ENCODE data around the gene ZNF598.
A peak's percentile ranks its signal among the peaks of the same experiment; 100 is the strongest.

The ZNF598 gene

GRCh38 chr16:1979271-1980029, 30.2 kb downstream of the ZNF598 start:
- intact Hi-C loops (cut with micrococcal nuclease): no loop called here
- peaks cover 17% of the 10 kb centered on the region for H3K4me1 Mint-ChIP-seq (ENCODE audit: low read depth)
- H3K4me3 Mint-ChIP-seq: no peak overlapping the region
- H3K27me3 Mint-ChIP-seq: peaks cover 62% of the 10 kb centered on the region
- no peak overlapping the region for H3K27ac Mint-ChIP-seq
- H3K9me3 Mint-ChIP-seq: no peaks in the 10 kb centered on the region
- peaks cover 52% of the 10 kb centered on the region for H3K36me3 Mint-ChIP-seq (ENCODE audit: low read depth)

- no peaks in the 10 kb centered on the region for H3K9me3 Mint-ChIP-seq
- no peak overlapping the region for H3K4me3 Mint-ChIP-seq
- peaks cover 22% of the 10 kb centered on the region for H3K4me1 Mint-ChIP-seq (ENCODE audit: low read depth)
- intact Hi-C loops (cut with micrococcal nuclease): no loop called here
- peaks cover 60% of the 10 kb centered on the region for H3K36me3 Mint-ChIP-seq (ENCODE audit: low read depth)
- no peak overlapping the region for H3K27ac Mint-ChIP-seq
- peaks cover 62% of the 10 kb centered on the region for H3K27me3 Mint-ChIP-seq
These were observed 31.0 kb downstream of the ZNF598 start for GRCh38 chr16:1978476-1979120.

- Mint-ChIP-seq H3K36me3 (ENCODE audit: low read depth) (peaks cover 60% of the 10 kb centered on the region), H3K4me1 (ENCODE audit: low read depth) (peaks cover 22% of the 10 kb centered on the region), H3K27ac (no peak overlapping the region), H3K27me3 (peaks cover 54% of the 10 kb centered on the region), H3K9me3 (no peaks in the 10 kb centered on the region), H3K4me3 (no peak overlapping the region)
- intact Hi-C loops (cut with micrococcal nuclease): no loop called here
These were observed 31.7 kb downstream of the ZNF598 start for GRCh38 chr16:1977875-1978268.

- H3K27ac Mint-ChIP-seq: no peak overlapping the region
- intact Hi-C loops (cut with micrococcal nuclease): no loop called here
- H3K4me1 Mint-ChIP-seq (ENCODE audit: low read depth): peaks cover 22% of the 10 kb centered on the region
- no peaks in the 10 kb centered on the region for H3K9me3 Mint-ChIP-seq
- H3K36me3 Mint-ChIP-seq (ENCODE audit: low read depth): peaks cover 61% of the 10 kb centered on the region
- peaks cover 48% of the 10 kb centered on the region for H3K27me3 Mint-ChIP-seq
- H3K4me3 Mint-ChIP-seq: no peak overlapping the region
These were observed 32.4 kb downstream of the ZNF598 start for GRCh38 chr16:1976951-1977874.

- H3K27ac Mint-ChIP-seq: no peak overlapping the region
- peaks cover 37% of the 10 kb centered on the region for H3K27me3 Mint-ChIP-seq
- H3K4me3 Mint-ChIP-seq: no peak overlapping the region
- peaks cover 31% of the 10 kb centered on the region for H3K4me1 Mint-ChIP-seq (ENCODE audit: low read depth)
- no peaks in the 10 kb centered on the region for H3K9me3 Mint-ChIP-seq
- intact Hi-C loops (cut with micrococcal nuclease): no loop called here
- H3K36me3 Mint-ChIP-seq (ENCODE audit: low read depth): peaks cover 71% of the 10 kb centered on the region
These were observed 33.5 kb downstream of the ZNF598 start for GRCh38 chr16:1976216-1976520.

GRCh38 chr16:1975432-1976215, 34.0 kb downstream of the ZNF598 start:
- H3K27me3 Mint-ChIP-seq: peaks cover 32% of the 10 kb centered on the region
- H3K4me3 Mint-ChIP-seq: no peak overlapping the region

GRCh38 chr16:1974157-1975070, 35.2 kb downstream of the ZNF598 start:
- peaks cover 20% of the 10 kb centered on the region for H3K27me3 Mint-ChIP-seq
- peaks cover 69% of the 10 kb centered on the region for H3K36me3 Mint-ChIP-seq (ENCODE audit: low read depth)
- H3K4me1 Mint-ChIP-seq (ENCODE audit: low read depth): peaks cover 42% of the 10 kb centered on the region
- intact Hi-C loops (cut with micrococcal nuclease): no loop called here
- H3K27ac Mint-ChIP-seq: no peak overlapping the region
- H3K9me3 Mint-ChIP-seq: no peaks in the 10 kb centered on the region
- no peak overlapping the region for H3K4me3 Mint-ChIP-seq

More at GRCh38 chr16:1975432-1976215, 34.0 kb downstream of the ZNF598 start:
- Mint-ChIP-seq H3K36me3 (ENCODE audit: low read depth) (peaks cover 71% of the 10 kb centered on the region), H3K27ac (no peak overlapping the region), H3K4me1 (ENCODE audit: low read depth) (peaks cover 36% of the 10 kb centered on the region), H3K9me3 (no peaks in the 10 kb centered on the region)
- intact Hi-C loops (cut with micrococcal nuclease): no loop called here

- Mint-ChIP-seq H3K4me3 (no peak overlapping the region), H3K27ac (peak overlapping the region; percentile 98), H3K4me1 (ENCODE audit: low read depth) (peaks cover 39% of the 10 kb centered on the region), H3K36me3 (ENCODE audit: low read depth) (peaks cover 61% of the 10 kb centered on the region), H3K9me3 (no peaks in the 10 kb centered on the region), H3K27me3 (peaks cover 14% of the 10 kb centered on the region)
- intact Hi-C loops (cut with micrococcal nuclease): no loop called here
These were observed 36.0 kb downstream of the ZNF598 start for GRCh38 chr16:1973461-1974156.

- intact Hi-C loops (cut with micrococcal nuclease): no loop called here
- Mint-ChIP-seq H3K4me1 (ENCODE audit: low read depth) (peaks cover 37% of the 10 kb centered on the region), H3K4me3 (peak overlapping the region; percentile 96), H3K27ac (peak overlapping the region; percentile 98), H3K9me3 (no peaks in the 10 kb centered on the region), H3K36me3 (ENCODE audit: low read depth) (peaks cover 50% of the 10 kb centered on the region), H3K27me3 (peaks cover 2% of the 10 kb centered on the region)
These were observed 37.1 kb downstream of the ZNF598 start for GRCh38 chr16:1972490-1972877.

- intact Hi-C loops (cut with micrococcal nuclease): no loop called here
- Mint-ChIP-seq H3K27ac (peak within 1 kb of the TSS; percentile 98), H3K9me3 (no peaks in the 10 kb centered on the region), H3K4me3 (peak within 1 kb of the TSS; percentile 96), H3K27me3 (no peaks in the 10 kb centered on the region), H3K4me1 (ENCODE audit: low read depth) (peaks cover 37% of the 10 kb centered on the region), H3K36me3 (ENCODE audit: low read depth) (peaks cover 45% of the 10 kb centered on the region)
These were observed 37.7 kb downstream of the ZNF598 start, which contains the start of gene TBL3 for GRCh38 chr16:1971796-1972489. Gene TBL3, plus strand, starts transcription at chr16:1972053. Its CDS starts 112 bp downstream, at chr16:1972165.

GRCh38 chr16:1968146-1968953, 41.3 kb downstream of the ZNF598 start:
- Mint-ChIP-seq H3K36me3 (ENCODE audit: low read depth) (peaks cover 34% of the 10 kb centered on the region), H3K4me3 (no peak overlapping the region), H3K27me3 (no peaks in the 10 kb centered on the region), H3K27ac (no peak overlapping the region), H3K4me1 (ENCODE audit: low read depth) (peaks cover 46% of the 10 kb centered on the region), H3K9me3 (no peaks in the 10 kb centered on the region)
- intact Hi-C loops (cut with micrococcal nuclease): no loop called here
